CD4-positive, alpha-beta T cell (primary cell): ENCODE measurements around the gene AJUBA. TPM values are rescaled to one million over a fixed set of nuclear protein-coding genes. Genes with fewer than 3 reads are reported as not detected.

Source experiments
- ATAC-seq: fragments of 200-7000 bp; cut with Tn5 transposase; one replicate; pipeline ENCODE4 v1.10.0; 2022; ENCODE audit warnings: mild to moderate bottlenecking; ENCODE audit not compliant: poor library complexity
- CTCF ChIA-PET: fragments of 350-600 bp; sonication (Branson Sonifier 250); formaldehyde crosslinking; loops from one replicate; lab custom pipeline; 2021; ENCODE audit warnings: antibody characterized with exemption, inconsistent platforms; lab: Charles Lee
- POLR2A ChIA-PET: fragments of 350-600 bp; sonication (Branson Sonifier 250); formaldehyde crosslinking; loops from one replicate; lab custom pipeline; 2021; ENCODE audit warnings: antibody characterized with exemption, inconsistent platforms; lab: Charles Lee
- DNase-seq, 14 experiments: peaks; one replicate each; pipeline ENCODE4 v3.0.0-alpha.2; 2013 to 2020; ENCODE audit warnings: mixed read lengths in 2 of 14
- H3K27ac ChIP-seq, 2 donors: one replicate each; pipeline versions ENCODE4 v1.5.1 to v1.7.0; 2013; ENCODE audit warnings: low read length in 2 of 2, low read depth in 1 of 2, mild to moderate bottlenecking in 1 of 2
- H3K27me3 ChIP-seq, 2 experiments: 1 replicate in 1 of 2; 2 replicates in 1 of 2; pipeline versions ENCODE4 v1.6.1 to v1.7.0; 2013; ENCODE audit warnings: low read length in 2 of 2, control low read depth in 1 of 2, mild to moderate bottlenecking in 1 of 2, moderate library complexity in 1 of 2; ENCODE audit not compliant: insufficient read depth in 2 of 2, control insufficient read depth in 1 of 2
- H3K36me3 ChIP-seq: one replicate; pipeline ENCODE4 v1.6.1; 2013; ENCODE audit warnings: low read length, control low read depth; ENCODE audit not compliant: insufficient read depth
- H3K4me1 ChIP-seq: one replicate; pipeline ENCODE4 v1.6.1; 2013; ENCODE audit warnings: low read length, control low read depth; ENCODE audit not compliant: insufficient read depth
- H3K4me3 ChIP-seq: one replicate; pipeline ENCODE4 v1.5.1; 2013; ENCODE audit warnings: mild to moderate bottlenecking, low read length, moderate library complexity
- H3K9me3 ChIP-seq, 2 experiments: 1 replicate in 1 of 2; 2 replicates in 1 of 2; pipeline versions ENCODE4 v1.6.1 to v1.7.0; 2013; ENCODE audit warnings: low read length in 2 of 2, mild to moderate bottlenecking in 2 of 2, control low read depth in 1 of 2, moderate library complexity in 1 of 2; ENCODE audit not compliant: control insufficient read depth in 1 of 2, insufficient read depth in 1 of 2
- H3K27ac Mint-ChIP-seq: one replicate; pipeline ENCODE4 v1.8.0; 2020; ENCODE audit warnings: mixed read lengths
- H3K27me3 Mint-ChIP-seq: one replicate; pipeline ENCODE4 v1.8.0; 2021; ENCODE audit warnings: mixed read lengths
- H3K36me3 Mint-ChIP-seq: one replicate; pipeline ENCODE4 v1.8.0; 2021; ENCODE audit warnings: low read depth, mixed read lengths
- H3K4me1 Mint-ChIP-seq: one replicate; pipeline ENCODE4 v1.8.0; 2021; ENCODE audit warnings: low read depth, mixed read lengths
- H3K4me3 Mint-ChIP-seq: one replicate; pipeline ENCODE4 v1.8.0; 2020; ENCODE audit warnings: mild to moderate bottlenecking, mixed read lengths
- H3K9me3 Mint-ChIP-seq: one replicate; pipeline ENCODE4 v1.8.0; 2020; ENCODE audit warnings: mixed read lengths
- intact Hi-C, 2 experiments: fragments of 100-400 bp; cut with DNase I in 1 of 2; cut with micrococcal nuclease in 1 of 2; formaldehyde crosslinking; loops; one replicate each; pipeline versions ENCODE4 v1.15.1 to v1.9.0; 2023 to 2025; cut with DNase I, micrococcal nuclease
- total RNA-seq, 174 experiments: library from RNA in 2 of 174; stranded (reverse) in 2 of 174; gene quantifications; one replicate each; pipeline ENCODE4 v1.2.3 and lab custom pipeline; 2021 to 2026
- TF ChIP-seq, protein P1 (sequence below): fragments of 200-600 bp; IDR thresholded peaks from one replicate; pipeline ENCODE4 v1.8.0; 2022; ENCODE audit warnings: antibody characterized with exemption, mild to moderate bottlenecking

Gene AJUBA
- total RNA-seq, 2 experiments from 2014 or later = 0.67 to 1.1 TPM

DNA sequence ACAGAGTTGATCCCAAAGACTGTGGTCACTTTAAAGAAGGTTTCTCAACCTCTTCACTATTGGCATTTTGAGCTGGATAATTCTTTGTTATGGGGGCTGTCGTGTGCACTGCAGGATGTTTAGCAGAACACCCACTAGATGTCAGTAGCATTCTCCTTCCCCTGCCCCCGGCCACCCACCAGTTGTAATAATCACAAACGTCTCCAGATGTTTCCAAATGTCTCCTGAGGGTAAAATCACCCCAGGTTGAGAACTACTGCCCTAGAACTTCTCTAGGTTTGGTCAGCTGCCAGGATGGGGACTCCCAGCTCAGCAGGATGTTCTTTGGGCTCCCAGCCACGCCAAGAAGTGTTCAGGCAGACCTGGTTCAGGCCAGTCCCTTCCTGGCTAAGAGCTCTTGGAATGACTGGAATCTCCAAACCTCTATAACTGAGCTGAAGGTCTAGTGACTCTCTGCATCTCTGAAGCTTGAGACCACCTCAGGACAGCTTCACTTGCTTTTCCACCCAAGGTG lies 12.5 kb upstream of the AJUBA start:
- Histone ChIP-seq H3K4me3 (no peak overlapping the region), H3K27me3 (no peaks in the 10 kb centered on the region), H3K4me1 (no peaks in the 10 kb centered on the region), H3K9me3 (no peaks in the 10 kb centered on the region), H3K27ac (no peak overlapping the region), H3K36me3 (no peaks in the 10 kb centered on the region)
- H3K27ac Mint-ChIP-seq = no peak overlapping the region
- POLR2A ChIA-PET = interaction anchor here (0.9 to 4.2 kb wide), 7 partner anchors 9 to 63 kb away, joined by 3 to 29 read pairs (median 4); partner anchors contain the start of genes AJUBA, CDH24 and PSMB5
- ATAC-seq (peak; percentile 80), DNase-seq (peak in 8 of 14 experiments; percentile 11 to 66 (median 38))
- TF ChIP-seq, protein P1, sequence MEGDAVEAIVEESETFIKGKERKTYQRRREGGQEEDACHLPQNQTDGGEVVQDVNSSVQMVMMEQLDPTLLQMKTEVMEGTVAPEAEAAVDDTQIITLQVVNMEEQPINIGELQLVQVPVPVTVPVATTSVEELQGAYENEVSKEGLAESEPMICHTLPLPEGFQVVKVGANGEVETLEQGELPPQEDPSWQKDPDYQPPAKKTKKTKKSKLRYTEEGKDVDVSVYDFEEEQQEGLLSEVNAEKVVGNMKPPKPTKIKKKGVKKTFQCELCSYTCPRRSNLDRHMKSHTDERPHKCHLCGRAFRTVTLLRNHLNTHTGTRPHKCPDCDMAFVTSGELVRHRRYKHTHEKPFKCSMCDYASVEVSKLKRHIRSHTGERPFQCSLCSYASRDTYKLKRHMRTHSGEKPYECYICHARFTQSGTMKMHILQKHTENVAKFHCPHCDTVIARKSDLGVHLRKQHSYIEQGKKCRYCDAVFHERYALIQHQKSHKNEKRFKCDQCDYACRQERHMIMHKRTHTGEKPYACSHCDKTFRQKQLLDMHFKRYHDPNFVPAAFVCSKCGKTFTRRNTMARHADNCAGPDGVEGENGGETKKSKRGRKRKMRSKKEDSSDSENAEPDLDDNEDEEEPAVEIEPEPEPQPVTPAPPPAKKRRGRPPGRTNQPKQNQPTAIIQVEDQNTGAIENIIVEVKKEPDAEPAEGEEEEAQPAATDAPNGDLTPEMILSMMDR = peak; percentile 59
- CTCF ChIA-PET = interaction anchor here (0.5 to 4.2 kb wide), 19 partner anchors 9 to 467 kb away, joined by 3 to 42 read pairs (median 4); partner anchors contain the start of genes AJUBA and CDH24
- H3K4me1 Mint-ChIP-seq = no peaks in the 10 kb centered on the region
- no peaks in the 10 kb centered on the region for H3K9me3 Mint-ChIP-seq
- H3K27me3 Mint-ChIP-seq = no peaks in the 10 kb centered on the region
- intact Hi-C loops = loop anchor here (2.0 kb wide), 2 partner anchors 62 to 64 kb away; partner anchors contain the start of gene CDH24 (in 1 of the 2)
- H3K36me3 Mint-ChIP-seq = peaks cover 9% of the 10 kb centered on the region
- H3K4me3 Mint-ChIP-seq = no peak overlapping the region

DNA sequence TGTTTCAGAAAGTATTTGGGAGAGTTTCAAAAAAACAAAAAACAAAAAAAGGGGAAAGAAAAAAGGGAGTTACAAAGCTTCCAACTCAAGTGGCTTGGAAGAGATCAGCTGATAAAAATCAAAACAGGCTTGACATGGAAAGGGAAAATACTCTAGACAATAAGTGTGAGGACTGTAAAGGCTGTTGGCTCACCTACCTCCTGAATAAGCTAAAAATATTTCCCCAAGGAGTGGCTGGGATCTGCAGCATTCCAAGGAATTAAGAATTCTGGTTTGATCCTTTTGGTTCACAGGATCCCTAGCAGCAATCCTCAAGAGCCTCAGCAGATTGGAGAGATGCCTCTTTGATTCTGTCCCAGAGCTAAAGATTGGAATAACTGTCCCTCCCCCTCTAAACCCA lies 11.2 kb upstream of the AJUBA start:
- ATAC-seq (no peak), DNase-seq (no peak)
- TF ChIP-seq, protein P1 = no peak
- Histone ChIP-seq H3K27me3 (no peaks in the 10 kb centered on the region), H3K4me1 (no peaks in the 10 kb centered on the region), H3K36me3 (no peaks in the 10 kb centered on the region), H3K27ac (no peak overlapping the region), H3K9me3 (no peaks in the 10 kb centered on the region), H3K4me3 (no peak overlapping the region)
- Mint-ChIP-seq H3K36me3 (peaks cover 22% of the 10 kb centered on the region), H3K9me3 (no peaks in the 10 kb centered on the region), H3K4me3 (no peak overlapping the region), H3K27ac (no peak overlapping the region), H3K27me3 (no peaks in the 10 kb centered on the region), H3K4me1 (no peaks in the 10 kb centered on the region)
- CTCF ChIA-PET = interaction anchor here (1.2 to 4.2 kb wide), 4 partner anchors 13 to 75 kb away, joined by 4 to 42 read pairs (median 7); partner anchors contain the start of gene CDH24
- intact Hi-C loops = no loop called here
- POLR2A ChIA-PET = interaction anchor here (0.8 to 4.2 kb wide), 2 partner anchors 12 to 64 kb away, joined by 3 to 29 read pairs; partner anchors contain the start of gene CDH24

DNA sequence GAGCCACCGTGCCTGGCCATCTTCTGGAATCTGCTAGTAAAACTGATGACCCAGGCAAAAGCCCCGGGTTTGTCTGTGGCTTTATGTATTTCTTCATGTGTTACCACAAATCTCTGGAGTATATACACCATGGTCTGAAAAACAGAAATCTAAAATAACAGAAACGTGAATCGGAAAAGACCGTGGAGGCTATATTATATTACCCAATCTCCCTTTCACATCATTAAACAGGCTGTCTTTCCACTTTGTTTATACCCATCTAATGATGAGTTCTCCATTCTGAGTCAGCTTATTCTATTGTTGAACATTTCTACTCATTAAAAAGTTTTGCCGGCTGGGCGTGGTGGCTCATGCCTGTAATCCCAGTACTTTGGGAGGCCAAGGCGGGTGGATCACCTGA lies 9.5 kb upstream of the AJUBA start:
- intact Hi-C loops = no loop called here
- Mint-ChIP-seq H3K27ac (no peak overlapping the region), H3K4me3 (no peak overlapping the region), H3K9me3 (no peaks in the 10 kb centered on the region), H3K4me1 (no peaks in the 10 kb centered on the region), H3K36me3 (peaks cover 23% of the 10 kb centered on the region), H3K27me3 (no peaks in the 10 kb centered on the region)
- ChIA-PET CTCF (interaction anchor here (4.2 kb wide), 1 partner anchor 65 kb away, joined by 42 read pairs; the partner anchor contains the start of gene CDH24), POLR2A (interaction anchor here (4.2 kb wide), 1 partner anchor 65 kb away, joined by 29 read pairs; the partner anchor contains the start of gene CDH24)
- H3K27me3 ChIP-seq = no peaks in the 10 kb centered on the region
- peaks cover 5% of the 10 kb centered on the region for H3K36me3 ChIP-seq
- TF ChIP-seq, protein P1 = no peak
- ATAC-seq = no peak
- no peaks in the 10 kb centered on the region for H3K9me3 ChIP-seq
- no peak overlapping the region for H3K27ac ChIP-seq
- H3K4me3 ChIP-seq = no peak overlapping the region
- DNase-seq = no peak
- H3K4me1 ChIP-seq = no peaks in the 10 kb centered on the region
